Activated naive CD4-positive, alpha-beta T cell treated with anti-CD3 and anti-CD28 coated beads, Interleukin-2, amount 50 U/mL, for 24 hours (primary cell): Measurements from ENCODE around the gene DOK4.
"Not testable (repeated sequence)": the region's sequence is repeated elsewhere in the genome, so short reads cannot be mapped to it uniquely, and the experiment has no call there.

Source experiments
- H3K27ac Mint-ChIP-seq: one replicate; pipeline ENCODE4 v1.8.0; 2021; ENCODE audit warnings: mild to moderate bottlenecking, mixed read lengths
- H3K27me3 Mint-ChIP-seq: one replicate; pipeline ENCODE4 v1.8.0; 2021; ENCODE audit warnings: mixed read lengths
- H3K36me3 Mint-ChIP-seq: one replicate; pipeline ENCODE4 v1.8.0; 2021; ENCODE audit warnings: mixed read lengths
- H3K4me1 Mint-ChIP-seq: one replicate; pipeline ENCODE4 v1.8.0; 2021; ENCODE audit warnings: mixed read lengths
- H3K4me3 Mint-ChIP-seq: one replicate; pipeline ENCODE4 v1.8.0; 2021; ENCODE audit warnings: mild to moderate bottlenecking, mixed read lengths
- H3K9me3 Mint-ChIP-seq: one replicate; pipeline ENCODE4 v1.8.0; 2021; ENCODE audit warnings: mixed read lengths

Gene DOK4

GRCh38 chr16:57512296-57513001, 26.2 kb upstream of the DOK4 start:
- H3K36me3 Mint-ChIP-seq = no peaks in the 10 kb centered on the region
- no peaks in the 10 kb centered on the region for H3K4me1 Mint-ChIP-seq
- H3K9me3 Mint-ChIP-seq = no peaks in the 10 kb centered on the region
- H3K27me3 Mint-ChIP-seq = no peaks in the 10 kb centered on the region
- H3K4me3 Mint-ChIP-seq = no peak overlapping the region
- no peak overlapping the region for H3K27ac Mint-ChIP-seq

- H3K27ac Mint-ChIP-seq = no peak overlapping the region
- H3K27me3 Mint-ChIP-seq = no peaks in the 10 kb centered on the region
- no peaks in the 10 kb centered on the region for H3K4me1 Mint-ChIP-seq
- H3K4me3 Mint-ChIP-seq = no peak overlapping the region
- H3K9me3 Mint-ChIP-seq = no peaks in the 10 kb centered on the region
- no peaks in the 10 kb centered on the region for H3K36me3 Mint-ChIP-seq
Measured at GRCh38 chr16:57510016-57510871, 24.0 kb upstream of the DOK4 start.

GRCh38 chr16:57509231-57509923, 23.1 kb upstream of the DOK4 start:
- Mint-ChIP-seq H3K4me1 (no peaks in the 10 kb centered on the region), H3K9me3 (no peaks in the 10 kb centered on the region), H3K27ac (no peak overlapping the region), H3K4me3 (no peak overlapping the region), H3K27me3 (no peaks in the 10 kb centered on the region), H3K36me3 (no peaks in the 10 kb centered on the region)

GRCh38 chr16:57508035-57508425, 21.7 kb upstream of the DOK4 start:
- Mint-ChIP-seq H3K4me1 (no peaks in the 10 kb centered on the region), H3K4me3 (no peak overlapping the region)

GRCh38 chr16:57507136-57508034, 21.1 kb upstream of the DOK4 start:
- H3K27me3 Mint-ChIP-seq = no peaks in the 10 kb centered on the region
- no peak overlapping the region for H3K27ac Mint-ChIP-seq
- no peaks in the 10 kb centered on the region for H3K4me1 Mint-ChIP-seq
- H3K4me3 Mint-ChIP-seq = no peak overlapping the region
- H3K9me3 Mint-ChIP-seq = no peaks in the 10 kb centered on the region
- H3K36me3 Mint-ChIP-seq = no peaks in the 10 kb centered on the region

More at GRCh38 chr16:57508035-57508425, 21.7 kb upstream of the DOK4 start:
- no peaks in the 10 kb centered on the region for H3K36me3 Mint-ChIP-seq
- H3K27me3 Mint-ChIP-seq = no peaks in the 10 kb centered on the region
- no peak overlapping the region for H3K27ac Mint-ChIP-seq
- no peaks in the 10 kb centered on the region for H3K9me3 Mint-ChIP-seq

- Mint-ChIP-seq H3K4me1 (peaks cover 10% of the 10 kb centered on the region), H3K27ac (no peak overlapping the region), H3K9me3 (no peaks in the 10 kb centered on the region), H3K4me3 (no peak overlapping the region), H3K27me3 (no peaks in the 10 kb centered on the region), H3K36me3 (no peaks in the 10 kb centered on the region)
Measured at GRCh38 chr16:57505169-57505568, 18.9 kb upstream of the DOK4 start.

GRCh38 chr16:57504491-57504890, 18.2 kb upstream of the DOK4 start:
- no peaks in the 10 kb centered on the region for H3K27me3 Mint-ChIP-seq
- peaks cover 10% of the 10 kb centered on the region for H3K4me1 Mint-ChIP-seq
- no peaks in the 10 kb centered on the region for H3K9me3 Mint-ChIP-seq
- no peak overlapping the region for H3K4me3 Mint-ChIP-seq
- H3K27ac Mint-ChIP-seq = no peak overlapping the region
- no peaks in the 10 kb centered on the region for H3K36me3 Mint-ChIP-seq

GRCh38 chr16:57504001-57504400, 17.7 kb upstream of the DOK4 start:
- no peaks in the 10 kb centered on the region for H3K27me3 Mint-ChIP-seq
- H3K27ac Mint-ChIP-seq = no peak overlapping the region
- no peaks in the 10 kb centered on the region for H3K9me3 Mint-ChIP-seq
- H3K4me3 Mint-ChIP-seq = no peak overlapping the region
- peaks cover 10% of the 10 kb centered on the region for H3K4me1 Mint-ChIP-seq
- no peaks in the 10 kb centered on the region for H3K36me3 Mint-ChIP-seq

- Mint-ChIP-seq H3K36me3 (no peaks in the 10 kb centered on the region), H3K4me3 (no peak overlapping the region), H3K27ac (no peak overlapping the region), H3K9me3 (no peaks in the 10 kb centered on the region), H3K4me1 (peaks cover 10% of the 10 kb centered on the region), H3K27me3 (no peaks in the 10 kb centered on the region)
Measured at GRCh38 chr16:57503366-57503765, 17.1 kb upstream of the DOK4 start.

- Mint-ChIP-seq H3K9me3 (no peaks in the 10 kb centered on the region), H3K36me3 (no peaks in the 10 kb centered on the region), H3K27ac (peak overlapping the region; percentile 14), H3K4me3 (no peak overlapping the region), H3K4me1 (peaks cover 10% of the 10 kb centered on the region), H3K27me3 (no peaks in the 10 kb centered on the region)
Measured at GRCh38 chr16:57502048-57502775, 15.9 kb upstream of the DOK4 start.

- no peaks in the 10 kb centered on the region for H3K36me3 Mint-ChIP-seq
- no peak overlapping the region for H3K27ac Mint-ChIP-seq
- H3K4me3 Mint-ChIP-seq = no peak overlapping the region
- peaks cover 10% of the 10 kb centered on the region for H3K4me1 Mint-ChIP-seq
- no peaks in the 10 kb centered on the region for H3K9me3 Mint-ChIP-seq
- H3K27me3 Mint-ChIP-seq = no peaks in the 10 kb centered on the region
Measured at GRCh38 chr16:57501492-57501891, 15.2 kb upstream of the DOK4 start.

GRCh38 chr16:57500578-57501111, 14.4 kb upstream of the DOK4 start:
- no peak overlapping the region for H3K4me3 Mint-ChIP-seq
- H3K36me3 Mint-ChIP-seq = no peaks in the 10 kb centered on the region
- peaks cover 10% of the 10 kb centered on the region for H3K4me1 Mint-ChIP-seq
- no peak overlapping the region for H3K27ac Mint-ChIP-seq
- H3K27me3 Mint-ChIP-seq = no peaks in the 10 kb centered on the region
- H3K9me3 Mint-ChIP-seq = no peaks in the 10 kb centered on the region

GRCh38 chr16:57499941-57500340, 13.6 kb upstream of the DOK4 start:
- H3K27me3 Mint-ChIP-seq, H3K36me3 Mint-ChIP-seq, H3K4me3 Mint-ChIP-seq, H3K27ac Mint-ChIP-seq, H3K4me1 Mint-ChIP-seq, H3K9me3 Mint-ChIP-seq: not testable (repeated sequence)

GRCh38 chr16:57498031-57498430, 11.7 kb upstream of the DOK4 start:
- Mint-ChIP-seq H3K4me1 (peaks cover 10% of the 10 kb centered on the region), H3K4me3 (no peak overlapping the region), H3K27ac (no peak overlapping the region), H3K36me3 (no peaks in the 10 kb centered on the region), H3K27me3 (no peaks in the 10 kb centered on the region), H3K9me3 (no peaks in the 10 kb centered on the region)
